SK-N-SH (cell line): ENCODE data around the gene TBC1D8. TPM values are rescaled to one million over a fixed set of nuclear protein-coding genes. Genes with fewer than 3 reads are reported as not detected.

ENCODE experiments used
- CTCF ChIA-PET: fragments of 300-600, 350-600 bp; formaldehyde crosslinking; extraction: SDS; loops from one replicate; lab custom pipeline; 2021; lab: Yijun Ruan, JAX
- POLR2A ChIA-PET: fragments of 350-600 bp; sonication (Branson Sonifier 250); formaldehyde crosslinking; extraction: SDS; loops from one replicate; lab custom pipeline; 2020; ENCODE audit warnings: antibody characterized with exemption, inconsistent platforms; lab: Yijun Ruan, JAX
- DNase-seq: peaks from one replicate; pipeline ENCODE4 v3.0.0; 2012
- H2AFZ ChIP-seq: fragments of 200-600 bp; sonication (generic); 2 replicates; pipeline ENCODE4 v1.8.1; 2016; ENCODE audit warnings: antibody characterized with exemption, mild to moderate bottlenecking, low read depth
- H3F3A ChIP-seq: fragments of 200-600 bp; sonication (generic); replicated peaks from 2 replicates; pipeline ENCODE3; 2016; ENCODE audit warnings: antibody characterized with exemption, mild to moderate bottlenecking; ENCODE audit not compliant: insufficient read depth
- H3K27ac ChIP-seq, 2 experiments: fragments of 200-500 bp in 1 of 2; fragments of 200-600 bp in 1 of 2; sonication (Bioruptor generic) in 1 of 2; sonication (generic), shearing (Covaris generic) in 1 of 2; 2 replicates each; pipeline versions ENCODE4 v1.5.1 to v1.6.1; 2014 to 2016; ENCODE audit warnings: low read depth in 2 of 2, inconsistent platforms in 1 of 2, low read length in 1 of 2, mild to moderate bottlenecking in 1 of 2, mixed read lengths in 1 of 2
- H3K27me3 ChIP-seq: fragments of 200-600 bp; sonication (generic), shearing (Covaris generic); 2 replicates; pipeline ENCODE4 v1.6.1; 2016; ENCODE audit warnings: mixed run types; ENCODE audit not compliant: insufficient read depth
- H3K36me3 ChIP-seq, 2 experiments: fragments of 200-500 bp in 1 of 2; fragments of 200-600 bp in 1 of 2; sonication (Bioruptor generic) in 1 of 2; sonication (generic) in 1 of 2; replicated peaks in 1 of 2; 2 replicates each; pipeline versions ENCODE3 to v1.5.1; 2014 to 2016; ENCODE audit warnings: low read length in 1 of 2, mild to moderate bottlenecking in 1 of 2; ENCODE audit not compliant: insufficient read depth in 2 of 2, control insufficient read depth in 1 of 2
- H3K4me1 ChIP-seq, 2 experiments: fragments of 200-500 bp in 1 of 2; fragments of 200-600 bp in 1 of 2; sonication (Bioruptor generic) in 1 of 2; sonication (generic), shearing (Covaris generic) in 1 of 2; 2 replicates each; pipeline versions ENCODE4 v1.5.1 to v1.6.1; 2014 to 2016; ENCODE audit warnings: low read depth in 1 of 2, low read length in 1 of 2, mixed run types in 1 of 2; ENCODE audit not compliant: insufficient read depth in 2 of 2, control insufficient read depth in 1 of 2
- H3K4me2 ChIP-seq: fragments of 200-600 bp; sonication (generic), shearing (Covaris generic); 2 replicates; pipeline ENCODE4 v1.6.1; 2017; ENCODE audit warnings: mixed run types
- H3K4me3 ChIP-seq, 2 experiments: fragments of 200-500 bp in 1 of 2; fragments of 200-600 bp in 1 of 2; sonication (Bioruptor generic) in 1 of 2; sonication (generic), shearing (Covaris generic) in 1 of 2; 2 replicates each; pipeline versions ENCODE4 v1.5.1 to v1.8.1; 2014 to 2016; ENCODE audit warnings: low read depth in 2 of 2, inconsistent platforms in 1 of 2, low read length in 1 of 2, mild to moderate bottlenecking in 1 of 2, mixed read lengths in 1 of 2, moderate library complexity in 1 of 2
- H3K79me2 ChIP-seq: fragments of 200-600 bp; sonication (generic); 2 replicates; pipeline ENCODE4 v1.8.1; 2017; ENCODE audit warnings: mild to moderate bottlenecking; ENCODE audit not compliant: insufficient read depth
- H3K9ac ChIP-seq: fragments of 200-600 bp; sonication (generic); 2 replicates; pipeline ENCODE4 v1.6.1; 2017; ENCODE audit warnings: mixed run types
- H3K9me2 ChIP-seq: fragments of 200-600 bp; sonication (generic); 2 replicates; pipeline ENCODE4 v1.6.1; 2017; ENCODE audit warnings: mixed run types
- H3K9me3 ChIP-seq: fragments of 200-600 bp; sonication (generic); 2 replicates; pipeline ENCODE4 v1.6.1; 2017; ENCODE audit warnings: mixed run types, mild to moderate bottlenecking, moderate library complexity
- H4K20me1 ChIP-seq: fragments of 200-600 bp; sonication (generic); 2 replicates; pipeline ENCODE4 v1.6.1; 2017; ENCODE audit warnings: mild to moderate bottlenecking, mixed run types; ENCODE audit not compliant: insufficient read depth
- ELF1 ChIP-seq: IDR thresholded peaks from 2 replicates; pipeline ENCODE4 v1.4.0; 2012
- EP300 ChIP-seq, 2 experiments: IDR thresholded peaks; 2 replicates each; pipeline versions ENCODE4 v1.4.0 to v1.6.1; 2012; ENCODE audit warnings: borderline replicate concordance in 1 of 2, low read depth in 1 of 2, low read length in 1 of 2
- EZH2phosphoT487 ChIP-seq: fragments of 200-600 bp; sonication (generic); IDR thresholded peaks from 2 replicates; pipeline ENCODE4 v1.6.1; 2017; ENCODE audit warnings: low read depth, mixed run types, mild to moderate bottlenecking, antibody characterized with exemption, moderate library complexity, borderline replicate concordance
- FOSL2 ChIP-seq: IDR thresholded peaks from 2 replicates; pipeline ENCODE4 v1.4.0; 2012; ENCODE audit warnings: low read depth, mild to moderate bottlenecking, moderate library complexity, borderline replicate concordance
- GATA2 ChIP-seq: sonication (generic); formaldehyde crosslinking; IDR thresholded peaks from 2 replicates; pipeline ENCODE4 v1.5.0; 2020; ENCODE audit warnings: mild to moderate bottlenecking, missing genetic modification reagents
- MEF2A ChIP-seq: IDR thresholded peaks from 2 replicates; pipeline ENCODE4 v1.4.0; 2012; ENCODE audit warnings: low read depth, borderline replicate concordance
- NFIC ChIP-seq: IDR thresholded peaks from 2 replicates; pipeline ENCODE4 v1.4.0; 2012; ENCODE audit warnings: borderline replicate concordance
- POLR2AphosphoS5 ChIP-seq: IDR thresholded peaks from 2 replicates; pipeline ENCODE4 v1.6.1; 2012; ENCODE audit warnings: low read depth, low read length
- RFX5 ChIP-seq: IDR thresholded peaks from 2 replicates; pipeline ENCODE4 v1.6.1; 2012; ENCODE audit warnings: mild to moderate bottlenecking, improper control_type of control experiment, low read length
- SIN3A ChIP-seq: IDR thresholded peaks from 2 replicates; pipeline ENCODE4 v1.6.1; 2012; ENCODE audit warnings: low read depth, mild to moderate bottlenecking, low read length, moderate library complexity, borderline replicate concordance
- SMC3 ChIP-seq: IDR thresholded peaks from 2 replicates; pipeline ENCODE4 v1.6.1; 2012; ENCODE audit warnings: low read depth, low read length, improper control_type of control experiment
- TCF12 ChIP-seq: IDR thresholded peaks from 2 replicates; pipeline ENCODE4 v1.4.0; 2012
- TEAD4 ChIP-seq: IDR thresholded peaks from 2 replicates; pipeline ENCODE4 v1.4.0; 2012; ENCODE audit warnings: mild to moderate bottlenecking, borderline replicate concordance; ENCODE audit not compliant: insufficient read depth
- WGBS: methylation state at CpG from one replicate; pipeline ENCODE4 v1.1.6; 2017; ENCODE audit warnings: low lambda C conversion rate; 5-methylcytosine and 5-hydroxymethylcytosine counted together
- polyA plus RNA-seq, 3 experiments: library from polyadenylated mRNA; depleted of rRNA; stranded (reverse); fragments of >200 nt; gene quantifications; 2 replicates each; pipeline ENCODE4 v1.2.3, GENCODE V29; 2012
- TF ChIP-seq, protein P1 (sequence below): IDR thresholded peaks from 2 replicates; pipeline ENCODE4 v1.4.0; 2012; ENCODE audit warnings: low read depth, borderline replicate concordance
- TF ChIP-seq, protein P2 (sequence below): fragments of 150-350 bp; IDR thresholded peaks from 2 replicates; pipeline ENCODE4 v1.6.1; 2016; ENCODE audit warnings: mild to moderate bottlenecking, low read depth, low read length
- TF ChIP-seq, protein P3 (sequence below): IDR thresholded peaks from 2 replicates; pipeline ENCODE4 v1.4.0; 2012; ENCODE audit warnings: low read depth, borderline replicate concordance

The TBC1D8 gene
- polyA plus RNA-seq, 1 of the 3 experiments (the other 2 are of a cell fraction): 5.3 TPM

DNA sequence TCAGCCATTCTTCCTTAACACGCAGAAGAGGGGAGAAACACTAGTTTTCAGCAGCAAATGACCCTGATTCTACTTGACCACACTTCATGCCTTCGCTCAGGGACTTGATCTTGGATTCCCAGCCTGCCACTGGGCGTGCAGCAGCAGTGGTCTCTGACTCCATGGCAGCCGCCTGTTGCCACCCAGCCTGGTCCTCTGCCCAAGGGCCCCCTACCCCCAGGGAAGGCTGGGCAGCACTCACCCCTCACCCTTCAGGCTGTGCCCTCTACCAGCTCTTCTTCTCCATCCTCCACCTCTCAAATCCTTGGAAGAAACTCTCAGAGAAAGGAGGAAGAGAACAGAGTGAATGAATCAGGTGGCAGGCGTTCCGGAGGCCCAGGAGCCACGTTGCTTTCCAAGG, 181.2 kb downstream of the TBC1D8 start:
- no peaks in the 10 kb centered on the region for H4K20me1 ChIP-seq
- no peak for TF ChIP-seq EP300 (IDR thresholded peaks at IDR 0.05; ENCODE audit: borderline replicate concordance in 1 of 2, low read depth in 1 of 2, low read length in 1 of 2)
- TF ChIP-seq SMC3: no peak
- no peak for TF ChIP-seq TCF12
- TF ChIP-seq FOSL2: no peak
- TF ChIP-seq, protein P1, sequence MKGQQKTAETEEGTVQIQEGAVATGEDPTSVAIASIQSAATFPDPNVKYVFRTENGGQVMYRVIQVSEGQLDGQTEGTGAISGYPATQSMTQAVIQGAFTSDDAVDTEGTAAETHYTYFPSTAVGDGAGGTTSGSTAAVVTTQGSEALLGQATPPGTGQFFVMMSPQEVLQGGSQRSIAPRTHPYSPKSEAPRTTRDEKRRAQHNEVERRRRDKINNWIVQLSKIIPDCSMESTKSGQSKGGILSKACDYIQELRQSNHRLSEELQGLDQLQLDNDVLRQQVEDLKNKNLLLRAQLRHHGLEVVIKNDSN: no peak
- TF ChIP-seq TEAD4: no peak
- no peak for TF ChIP-seq EZH2phosphoT487
- TF ChIP-seq POLR2AphosphoS5: no peak
- H3K27me3 ChIP-seq: no peaks in the 10 kb centered on the region
- no peaks in the 10 kb centered on the region for H3K9me3 ChIP-seq
- no peak overlapping the region for H2AFZ ChIP-seq
- H3K9me2 ChIP-seq: no peaks in the 10 kb centered on the region
- no peak overlapping the region for H3K4me3 ChIP-seq
- ChIA-PET CTCF (interaction anchor here (0.5 kb wide), 1 partner anchor 260 kb away, joined by 3 read pairs; no protein-coding TSS in a partner anchor), POLR2A (no interaction called here)
- no peaks in the 10 kb centered on the region for H3K79me2 ChIP-seq
- no peak for DNase-seq
- no peak overlapping the region for H3K27ac ChIP-seq
- no peaks in the 10 kb centered on the region; a peak in 1 of 4 replicates for H3K4me1 ChIP-seq
- H3K4me2 ChIP-seq: no peak overlapping the region
- H3K9ac ChIP-seq: no peak overlapping the region
- no peaks in the 10 kb centered on the region for H3F3A ChIP-seq
- H3K36me3 ChIP-seq: peaks cover 19 to 68% of the 10 kb centered on the region in 2 experiments
- WGBS: 94% methylated on average over 5 of the region's 7 CpGs

DNA sequence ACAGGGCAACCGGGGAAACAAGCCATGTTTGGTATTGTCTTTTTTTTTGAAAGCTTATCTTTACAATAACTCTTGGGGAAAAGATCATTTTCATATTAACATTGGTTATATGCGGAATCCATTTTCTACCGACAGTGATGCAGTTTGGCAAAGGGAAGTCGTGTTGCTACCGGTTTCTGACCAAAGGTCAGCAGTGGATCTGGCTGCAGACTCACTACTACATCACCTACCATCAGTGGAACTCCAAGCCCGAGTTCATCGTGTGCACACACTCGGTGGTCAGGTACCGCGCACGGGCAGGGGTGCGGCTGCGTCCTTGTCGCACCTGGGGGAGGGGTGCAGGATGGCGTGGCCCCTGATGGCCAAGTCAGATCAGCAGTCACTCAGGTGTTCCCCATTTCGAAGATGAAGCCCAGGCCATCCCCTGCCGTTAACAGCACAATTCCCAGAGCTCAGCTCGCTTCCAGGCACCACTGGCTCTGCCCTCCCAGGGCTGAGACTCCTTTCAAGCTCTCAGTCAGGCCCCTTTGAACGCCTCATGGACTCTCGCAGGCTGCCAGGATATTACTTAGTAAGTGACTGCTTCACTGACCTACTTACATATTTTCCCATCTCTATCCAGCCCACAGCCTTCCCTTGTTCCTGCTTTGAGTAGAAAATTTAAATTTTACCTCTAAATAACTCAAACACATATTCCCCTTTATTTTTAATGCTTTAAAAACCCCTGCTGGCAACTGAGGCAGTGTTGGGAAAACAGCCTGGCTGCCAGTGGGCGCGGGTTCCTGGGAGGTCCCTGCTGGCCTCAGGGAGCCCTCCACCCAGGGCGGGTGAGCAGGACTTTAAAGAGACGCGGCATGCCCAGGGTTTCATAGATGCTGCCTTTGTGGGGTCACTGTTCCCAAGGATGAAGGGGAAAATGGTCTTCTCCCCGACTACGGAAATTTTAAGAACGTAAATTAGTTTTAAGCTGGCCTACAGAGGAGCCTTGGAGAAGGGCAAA, 182.7 kb downstream of the TBC1D8 start:
- Histone ChIP-seq H4K20me1 (no peaks in the 10 kb centered on the region), H3K79me2 (no peaks in the 10 kb centered on the region), H3K9me2 (no peaks in the 10 kb centered on the region), H3K27ac (no peak overlapping the region), H3K4me2 (no peak overlapping the region), H3K4me1 (no peaks in the 10 kb centered on the region; a peak in 1 of 4 replicates), H3K4me3 (no peak overlapping the region), H3K9ac (no peak overlapping the region), H3K27me3 (no peaks in the 10 kb centered on the region)
- WGBS: 88% methylated on average over 21 of the region's 28 CpGs
- CTCF ChIA-PET: interaction anchor here (0.6 to 0.9 kb wide), 2 partner anchors 49 to 149 kb away, joined by 3 read pairs; no protein-coding TSS in a partner anchor
- TF ChIP-seq TCF12 (no peak), MEF2A (no peak), SIN3A (no peak), GATA2 (CRISPR knock-in tag) (no peak), SMC3 (no peak), RFX5 (no peak), NFIC (no peak), EP300 (IDR thresholded peaks at IDR 0.05; ENCODE audit: borderline replicate concordance in 1 of 2, low read depth in 1 of 2, low read length in 1 of 2) (no peak), ELF1 (no peak)
- TF ChIP-seq, protein P2, sequence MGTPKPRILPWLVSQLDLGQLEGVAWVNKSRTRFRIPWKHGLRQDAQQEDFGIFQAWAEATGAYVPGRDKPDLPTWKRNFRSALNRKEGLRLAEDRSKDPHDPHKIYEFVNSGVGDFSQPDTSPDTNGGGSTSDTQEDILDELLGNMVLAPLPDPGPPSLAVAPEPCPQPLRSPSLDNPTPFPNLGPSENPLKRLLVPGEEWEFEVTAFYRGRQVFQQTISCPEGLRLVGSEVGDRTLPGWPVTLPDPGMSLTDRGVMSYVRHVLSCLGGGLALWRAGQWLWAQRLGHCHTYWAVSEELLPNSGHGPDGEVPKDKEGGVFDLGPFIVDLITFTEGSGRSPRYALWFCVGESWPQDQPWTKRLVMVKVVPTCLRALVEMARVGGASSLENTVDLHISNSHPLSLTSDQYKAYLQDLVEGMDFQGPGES: no peak
- TF ChIP-seq, protein P3, sequence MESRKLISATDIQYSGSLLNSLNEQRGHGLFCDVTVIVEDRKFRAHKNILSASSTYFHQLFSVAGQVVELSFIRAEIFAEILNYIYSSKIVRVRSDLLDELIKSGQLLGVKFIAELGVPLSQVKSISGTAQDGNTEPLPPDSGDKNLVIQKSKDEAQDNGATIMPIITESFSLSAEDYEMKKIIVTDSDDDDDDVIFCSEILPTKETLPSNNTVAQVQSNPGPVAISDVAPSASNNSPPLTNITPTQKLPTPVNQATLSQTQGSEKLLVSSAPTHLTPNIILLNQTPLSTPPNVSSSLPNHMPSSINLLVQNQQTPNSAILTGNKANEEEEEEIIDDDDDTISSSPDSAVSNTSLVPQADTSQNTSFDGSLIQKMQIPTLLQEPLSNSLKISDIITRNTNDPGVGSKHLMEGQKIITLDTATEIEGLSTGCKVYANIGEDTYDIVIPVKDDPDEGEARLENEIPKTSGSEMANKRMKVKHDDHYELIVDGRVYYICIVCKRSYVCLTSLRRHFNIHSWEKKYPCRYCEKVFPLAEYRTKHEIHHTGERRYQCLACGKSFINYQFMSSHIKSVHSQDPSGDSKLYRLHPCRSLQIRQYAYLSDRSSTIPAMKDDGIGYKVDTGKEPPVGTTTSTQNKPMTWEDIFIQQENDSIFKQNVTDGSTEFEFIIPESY: no peak
- TF ChIP-seq, protein P1: no peak
- TF ChIP-seq, all 33 proteins: peak for 0
- POLR2A ChIA-PET: no interaction called here
- peaks cover 10 to 64% of the 10 kb centered on the region in 2 experiments for H3K36me3 ChIP-seq
- no peaks in the 10 kb centered on the region for H3K9me3 ChIP-seq
- no peak overlapping the region for H2AFZ ChIP-seq
- DNase-seq: no peak
- no peaks in the 10 kb centered on the region for H3F3A ChIP-seq
